ENCODE data around the gene KCNJ15. TPM values are rescaled to one million over a fixed set of nuclear protein-coding genes. Genes with fewer than 3 reads are reported as not detected.

KCNJ15 gene
- total RNA-seq, 3 donors from 2014 or later (not counting 1 experiment from before 2014, with no cell fraction given), result 1.9 TPM; not detected in 2

DNA sequence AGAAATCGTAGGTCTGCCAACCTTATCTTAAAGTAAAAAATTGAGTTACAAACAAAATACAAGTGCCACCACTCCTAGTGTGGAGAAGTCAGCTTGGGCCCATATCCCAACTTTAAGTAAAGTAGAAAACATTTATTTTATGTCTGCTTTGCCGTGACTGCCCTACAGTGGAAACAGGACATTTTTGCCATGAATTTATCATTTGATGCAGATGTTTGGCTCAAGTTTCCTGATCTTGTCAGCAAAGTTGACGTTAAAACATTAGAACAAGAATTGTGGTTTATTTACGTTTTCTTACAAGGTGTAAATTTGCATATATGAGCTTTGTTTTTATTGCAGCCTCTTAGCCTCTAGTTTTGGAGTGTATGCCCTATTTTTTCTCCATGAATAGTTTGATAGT, 17.1 kb upstream of the KCNJ15 start:
- 61% methylated on average over 4 of the region's 4 CpGs for WGBS (ENCODE audit: insufficient coverage)
- intact Hi-C loops (cut with micrococcal nuclease), result no loop called here
- Histone ChIP-seq H3K36me3 (ENCODE audit: control insufficient read depth, insufficient read depth, low read length) (no peaks in the 10 kb centered on the region), H3K4me3 (ENCODE audit: low read length) (no peak overlapping the region), H3K27me3 (ENCODE audit: control insufficient read depth, insufficient read depth, low read length) (no peaks in the 10 kb centered on the region), H3K4me1 (ENCODE audit: control insufficient read depth, insufficient read depth, low read length) (peaks cover 11% of the 10 kb centered on the region), H3K27ac (ENCODE audit: low read length) (no peak overlapping the region), H3K9me3 (ENCODE audit: control insufficient read depth, insufficient read depth, low read length) (no peaks in the 10 kb centered on the region)
- H3K4me3 Mint-ChIP-seq, result no peak overlapping the region
- no peak for DNase-seq
- no peak for TF ChIP-seq CTCF (IDR thresholded peaks at IDR 0.05)
- no peaks in the 10 kb centered on the region for H3K9me3 Mint-ChIP-seq
- ATAC-seq, result no peak
- H3K36me3 Mint-ChIP-seq, result no peaks in the 10 kb centered on the region
- peaks cover 6 to 20% of the 10 kb centered on the region in 2 donors for H3K27me3 Mint-ChIP-seq (ENCODE audit: low read depth in 2 of 2)
- peaks cover 12 to 15% of the 10 kb centered on the region in 2 donors for H3K4me1 Mint-ChIP-seq
- H3K27ac Mint-ChIP-seq, result no peak overlapping the region

GRCh38 chr21:38240129-38240528, 16.7 kb upstream of the KCNJ15 start:
- Mint-ChIP-seq H3K9me3 (no peaks in the 10 kb centered on the region), H3K36me3 (no peaks in the 10 kb centered on the region), H3K4me3 (no peak overlapping the region), H3K27ac (no peak overlapping the region), H3K27me3 (ENCODE audit: low read depth in 2 of 2) (peaks cover 6 to 20% of the 10 kb centered on the region in 2 donors), H3K4me1 (peaks cover 16 to 20% of the 10 kb centered on the region in 2 donors)
- H3K36me3 ChIP-seq (ENCODE audit: control insufficient read depth, insufficient read depth, low read length), result no peaks in the 10 kb centered on the region
- no peaks in the 10 kb centered on the region for H3K9me3 ChIP-seq (ENCODE audit: control insufficient read depth, insufficient read depth, low read length)
- H3K4me3 ChIP-seq (ENCODE audit: low read length), result no peak overlapping the region
- intact Hi-C loops (cut with micrococcal nuclease), result no loop called here
- H3K4me1 ChIP-seq (ENCODE audit: control insufficient read depth, insufficient read depth, low read length), result peaks cover 16% of the 10 kb centered on the region
- no peaks in the 10 kb centered on the region for H3K27me3 ChIP-seq (ENCODE audit: control insufficient read depth, insufficient read depth, low read length)
- no peak for DNase-seq
- no peak for TF ChIP-seq CTCF (IDR thresholded peaks at IDR 0.05)
- no peak overlapping the region for H3K27ac ChIP-seq (ENCODE audit: low read length)
- 36% methylated on average over 1 of the region's 1 CpG for WGBS (ENCODE audit: insufficient coverage)
- no peak for ATAC-seq

DNA sequence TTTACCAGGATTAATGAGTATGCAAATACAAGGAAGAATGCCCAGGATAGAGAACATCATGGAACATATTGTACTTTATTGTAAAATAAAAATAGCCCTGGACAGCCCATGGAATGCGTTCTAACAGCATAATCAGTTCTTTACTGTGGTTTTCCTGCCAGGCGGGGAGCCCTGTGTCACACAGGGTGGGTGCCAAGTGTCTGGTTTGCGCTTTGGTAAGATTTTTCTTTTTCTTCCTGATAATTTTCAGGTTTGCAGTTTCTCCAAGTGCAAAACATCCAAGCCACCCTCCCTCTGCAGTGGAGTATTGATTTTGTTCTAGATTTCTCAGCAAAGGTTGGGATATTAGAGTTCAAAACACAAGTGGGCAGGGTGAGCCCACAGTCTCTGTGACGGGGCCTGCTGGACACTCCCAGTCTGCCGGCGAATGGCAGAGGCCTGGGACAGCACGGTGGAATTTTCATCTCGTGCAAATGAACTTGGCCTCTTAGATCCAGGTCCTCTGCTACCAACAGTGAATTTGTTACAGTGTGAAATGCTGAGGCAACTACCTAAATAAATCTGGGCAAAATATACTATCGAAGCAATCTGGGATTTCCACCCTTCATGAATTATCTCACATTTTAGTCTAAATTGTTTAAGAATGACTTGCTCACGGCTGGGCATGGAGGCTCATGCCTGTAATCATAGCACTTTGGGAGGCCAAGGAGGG, 15.6 kb upstream of the KCNJ15 start:
- no peak overlapping the region for H3K27ac ChIP-seq (ENCODE audit: low read length)

More for the DNA sequence above, 15.6 kb upstream of the KCNJ15 start:
- H3K27me3 ChIP-seq (ENCODE audit: control insufficient read depth, insufficient read depth, low read length), result no peaks in the 10 kb centered on the region
- WGBS (ENCODE audit: insufficient coverage), result 71% methylated on average over 9 of the region's 10 CpGs
- H3K36me3 ChIP-seq (ENCODE audit: control insufficient read depth, insufficient read depth, low read length), result no peaks in the 10 kb centered on the region
- no peak for ATAC-seq
- H3K4me1 ChIP-seq (ENCODE audit: control insufficient read depth, insufficient read depth, low read length), result peaks cover 17% of the 10 kb centered on the region
- Mint-ChIP-seq H3K4me1 (peaks cover 22 to 25% of the 10 kb centered on the region in 2 donors), H3K9me3 (peaks cover 0 to 4% of the 10 kb centered on the region in 2 donors), H3K4me3 (no peak overlapping the region), H3K27ac (no peak overlapping the region), H3K36me3 (no peaks in the 10 kb centered on the region), H3K27me3 (ENCODE audit: low read depth in 2 of 2) (peaks cover 6 to 20% of the 10 kb centered on the region in 2 donors)
- no peak for DNase-seq
- no peak for TF ChIP-seq CTCF (IDR thresholded peaks at IDR 0.05)
- no peak overlapping the region for H3K4me3 ChIP-seq (ENCODE audit: low read length)
- intact Hi-C loops (cut with micrococcal nuclease), result no loop called here
- no peaks in the 10 kb centered on the region for H3K9me3 ChIP-seq (ENCODE audit: control insufficient read depth, insufficient read depth, low read length)
